NCI-H2227 (cell line): ENCODE measurements around the gene GP2.
A peak's percentile ranks its signal among the peaks of the same experiment; 100 is the strongest.

Source experiments
- DNase-seq: peaks from one replicate; lab custom pipeline; 2025; ENCODE audit not compliant: unreplicated experiment; lab: John Stamatoyannopoulos, UW

The GP2 gene

DNA sequence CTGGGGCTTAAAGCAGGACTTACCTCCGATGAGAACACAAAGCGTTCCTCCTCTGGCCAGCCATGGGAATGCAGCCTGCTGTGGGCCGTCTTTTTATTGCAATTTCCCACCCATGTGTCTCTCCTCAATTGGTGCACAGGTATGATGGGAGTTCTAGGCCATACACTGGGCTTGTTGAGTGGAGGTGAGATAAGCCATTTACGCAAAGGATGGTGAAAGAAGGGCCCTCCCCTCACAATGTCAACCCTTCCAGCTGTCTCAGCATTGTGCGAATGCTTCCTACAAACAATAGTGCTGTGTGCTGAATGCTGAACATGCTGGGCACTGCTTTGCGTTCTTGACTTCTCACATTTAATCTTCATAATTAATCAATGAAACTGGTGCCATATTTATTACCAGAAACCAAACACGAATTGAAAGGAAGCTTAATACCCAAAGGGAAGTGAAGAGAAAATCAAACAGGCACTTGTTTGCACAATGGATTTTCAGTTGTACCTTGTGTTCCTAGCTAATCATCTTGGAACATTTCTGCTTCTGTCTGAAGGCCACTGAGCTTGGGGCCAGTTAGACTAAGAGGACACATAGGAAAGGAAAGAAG lies at the start of gene GP2:
Gene GP2, minus strand, starts transcription at position 70 of the 598 bp plus-strand sequence. CDS start 1,082 bp downstream, outside the sequence.
- no peak for DNase-seq

DNA sequence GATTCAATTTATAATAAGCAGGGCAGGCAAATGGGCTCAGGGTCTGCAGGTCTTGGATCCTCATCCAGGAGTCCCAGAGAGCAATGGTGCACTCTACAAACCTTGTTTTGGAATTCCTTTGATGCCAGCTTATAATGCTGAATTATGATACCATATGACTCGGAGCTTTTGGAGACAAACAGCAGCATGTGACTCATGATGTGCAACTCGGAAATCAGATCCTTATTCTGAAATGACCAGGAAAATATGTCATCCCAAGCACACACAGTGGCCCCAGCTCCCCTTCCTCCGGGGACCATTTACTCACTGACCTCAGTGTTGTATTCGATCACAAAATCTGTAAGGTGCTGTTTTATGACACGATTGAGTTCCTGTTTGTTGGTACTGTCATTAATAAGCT lies 45.4 kb upstream of the GP2 start:
- DNase-seq: no peak

DNA sequence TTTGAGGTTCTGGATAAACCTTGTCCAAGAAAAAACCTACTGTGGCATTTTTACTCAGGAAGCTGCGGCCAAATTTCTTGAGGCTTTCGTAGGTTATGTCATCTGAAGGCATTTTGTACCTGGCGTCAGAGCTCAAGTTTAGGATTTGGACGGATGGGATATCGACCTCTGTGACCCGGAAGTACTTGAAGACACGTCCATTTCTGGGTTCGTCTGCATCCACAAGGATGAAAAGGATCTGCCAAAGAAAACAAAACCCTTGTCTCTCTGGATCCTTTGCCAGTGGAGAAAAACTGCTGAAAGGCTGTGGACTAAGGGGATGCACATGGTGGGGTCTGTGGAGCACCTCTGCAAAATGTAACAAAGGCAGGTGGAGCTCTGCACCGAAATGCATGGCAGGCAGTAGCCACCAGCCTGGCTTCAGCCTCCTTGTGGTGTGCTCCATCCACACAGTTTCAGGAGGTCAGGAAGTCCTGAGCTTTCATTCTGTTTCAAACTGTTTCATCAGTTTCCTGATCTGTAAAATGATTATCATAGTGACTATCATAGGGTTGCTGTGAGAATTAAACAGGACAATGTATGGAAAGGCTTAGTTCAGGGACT lies 42.2 kb upstream of the GP2 start:
- no peak for DNase-seq

DNA sequence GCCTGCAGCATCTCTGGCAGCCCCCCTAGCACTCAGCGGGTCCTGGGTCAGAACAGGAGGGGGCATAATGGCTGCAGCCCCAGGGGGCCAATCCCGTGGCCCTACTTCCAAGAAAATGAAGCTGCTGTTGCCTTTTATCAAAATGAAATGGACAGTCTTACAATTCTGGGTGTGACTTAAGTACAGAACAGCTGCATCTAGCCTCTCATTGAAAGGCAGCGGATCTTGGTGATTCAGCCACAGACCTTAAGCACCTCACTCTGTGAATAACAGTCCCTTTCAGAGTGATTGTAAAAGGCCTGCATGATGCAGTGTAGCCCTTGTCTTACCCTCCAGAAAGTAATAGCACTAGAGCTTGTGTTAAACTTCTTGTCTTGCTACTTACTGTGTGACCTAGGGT lies 36.7 kb upstream of the GP2 start:
- no peak for DNase-seq

DNA sequence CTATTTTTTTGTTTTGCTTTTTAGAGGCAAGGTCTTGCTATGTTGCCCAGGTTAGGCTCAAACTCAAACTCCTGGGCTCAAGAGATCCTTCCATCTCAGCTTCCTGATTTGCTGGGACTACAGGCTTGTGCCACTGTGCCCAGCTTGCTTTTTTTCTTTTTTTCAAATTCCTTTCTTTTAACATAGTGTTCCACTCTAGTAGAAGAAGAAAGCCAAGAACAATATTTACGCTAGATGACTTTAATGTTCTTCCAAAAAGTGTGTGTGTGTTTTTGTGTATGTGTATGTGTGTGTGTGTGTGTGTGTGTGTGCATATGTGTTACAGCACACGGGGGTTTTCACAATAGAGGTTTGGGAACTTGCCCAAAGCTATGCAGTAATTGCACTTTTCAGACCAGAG lies 35.9 kb upstream of the GP2 start:
- DNase-seq: no peak

DNA sequence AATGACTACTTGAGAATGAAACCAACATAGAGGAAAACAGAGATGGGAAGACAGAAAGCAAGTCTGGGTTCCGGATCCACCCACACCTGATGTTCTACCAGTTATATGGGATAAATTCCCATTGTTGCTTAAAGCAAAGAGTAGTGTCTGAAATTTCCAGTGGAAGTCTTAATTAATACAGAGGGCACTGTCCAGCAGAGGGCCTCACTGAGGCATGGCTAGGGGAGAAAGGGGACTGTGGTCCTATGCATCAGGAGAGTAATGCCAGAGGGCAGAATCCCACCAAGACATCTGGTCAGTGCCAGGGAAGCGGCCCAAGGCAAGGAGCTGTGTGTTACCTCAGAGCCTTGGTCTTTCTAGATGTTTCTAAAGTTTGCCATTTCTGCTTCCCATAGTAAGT lies 32.7 kb upstream of the GP2 start:
- DNase-seq: no peak

DNA sequence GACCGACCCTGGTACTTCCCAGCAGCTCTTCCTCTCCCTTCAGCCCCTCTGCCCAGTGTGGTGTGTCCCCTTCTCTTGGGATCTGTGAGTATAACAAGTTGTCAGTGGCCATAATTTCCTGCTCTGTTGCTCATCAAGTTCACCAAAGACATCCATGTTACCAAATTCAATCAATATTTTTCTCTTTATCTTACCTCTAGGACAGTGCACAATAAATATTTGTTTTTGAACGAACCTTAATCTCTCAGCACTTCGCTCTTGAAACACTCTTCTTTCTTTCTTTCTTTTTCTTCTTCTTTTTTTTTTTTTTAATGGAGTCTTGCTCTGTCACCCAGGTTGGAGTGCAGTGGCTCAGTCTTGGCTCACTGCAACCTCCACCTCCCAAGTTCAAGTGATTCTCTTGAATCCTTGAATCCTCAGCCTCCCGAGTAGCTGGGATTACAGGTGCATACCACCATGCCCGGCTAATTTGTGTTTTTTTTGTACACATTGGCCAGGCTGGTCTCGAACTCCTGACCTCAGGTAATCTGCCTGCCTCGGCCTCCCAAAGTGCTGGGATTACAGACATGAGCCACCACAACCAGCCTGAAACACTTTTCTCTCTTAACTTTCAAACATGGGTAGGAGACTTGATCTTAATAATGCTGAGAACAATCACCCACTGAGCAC lies 27.9 kb upstream of the GP2 start:
- DNase-seq: no peak

DNA sequence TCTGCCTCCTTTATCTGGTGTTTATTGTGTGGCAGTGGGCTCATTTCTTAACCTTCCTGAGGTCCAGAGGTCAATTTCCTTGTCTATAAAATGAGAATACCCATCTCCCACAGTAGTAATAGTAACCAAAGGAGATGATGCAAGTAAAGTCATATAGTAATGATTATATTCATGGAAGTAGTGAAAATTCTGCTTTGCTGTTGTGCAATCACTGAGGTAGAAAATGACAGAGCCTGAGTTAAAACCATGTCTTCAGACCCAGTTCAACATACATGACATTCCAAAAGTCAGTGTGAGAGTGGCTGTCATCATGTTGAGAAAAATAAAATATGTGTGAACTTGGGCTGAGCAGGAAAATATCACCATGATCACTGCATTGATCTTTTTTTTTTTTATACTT lies 26.1 kb upstream of the GP2 start:
- no peak for DNase-seq

DNA sequence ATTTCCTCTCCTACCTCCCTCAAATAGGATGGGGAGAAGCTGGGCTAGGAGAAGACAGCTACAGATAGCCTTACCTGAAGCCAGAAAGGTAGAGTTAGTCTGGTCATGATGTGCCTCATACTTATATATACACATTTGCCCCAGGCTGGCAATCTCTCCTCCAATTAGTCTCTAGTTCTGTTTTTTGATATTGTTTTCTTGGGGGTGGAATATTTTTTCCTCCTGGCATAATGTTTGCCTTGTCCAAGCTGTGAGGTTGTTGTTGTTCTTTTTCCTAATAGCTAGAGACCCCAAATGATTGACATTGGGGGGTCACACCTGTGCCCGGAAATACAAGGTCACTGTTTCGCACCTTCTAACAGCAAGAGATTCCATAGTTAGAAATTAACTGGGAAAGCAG lies 25.3 kb upstream of the GP2 start, which contains the start of gene UMOD:
Gene UMOD, minus strand, starts transcription at position 101 of the 400 bp plus-strand sequence. CDS start 1,978 bp downstream, outside the sequence.
- no peak for DNase-seq

DNA sequence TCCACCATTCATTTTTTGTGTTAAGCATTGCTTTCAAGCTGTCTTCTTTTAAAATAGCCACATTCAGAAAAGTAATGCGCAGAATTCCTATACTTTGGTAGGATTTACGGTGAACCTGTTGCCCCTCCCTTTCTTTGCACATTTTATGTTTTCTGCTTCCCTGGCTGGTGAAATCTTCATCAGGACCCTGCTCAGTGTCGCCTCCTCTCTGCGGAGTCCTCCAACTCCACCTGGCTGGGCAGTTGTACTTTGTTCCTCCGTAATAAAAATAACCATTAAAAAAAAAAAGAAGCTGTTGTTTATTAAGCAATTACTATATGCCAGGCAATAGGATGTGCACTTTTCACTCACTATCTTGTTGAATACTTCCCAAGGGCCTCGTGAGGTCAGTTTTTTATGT lies 22.3 kb upstream of the GP2 start:
- DNase-seq: no peak

DNA sequence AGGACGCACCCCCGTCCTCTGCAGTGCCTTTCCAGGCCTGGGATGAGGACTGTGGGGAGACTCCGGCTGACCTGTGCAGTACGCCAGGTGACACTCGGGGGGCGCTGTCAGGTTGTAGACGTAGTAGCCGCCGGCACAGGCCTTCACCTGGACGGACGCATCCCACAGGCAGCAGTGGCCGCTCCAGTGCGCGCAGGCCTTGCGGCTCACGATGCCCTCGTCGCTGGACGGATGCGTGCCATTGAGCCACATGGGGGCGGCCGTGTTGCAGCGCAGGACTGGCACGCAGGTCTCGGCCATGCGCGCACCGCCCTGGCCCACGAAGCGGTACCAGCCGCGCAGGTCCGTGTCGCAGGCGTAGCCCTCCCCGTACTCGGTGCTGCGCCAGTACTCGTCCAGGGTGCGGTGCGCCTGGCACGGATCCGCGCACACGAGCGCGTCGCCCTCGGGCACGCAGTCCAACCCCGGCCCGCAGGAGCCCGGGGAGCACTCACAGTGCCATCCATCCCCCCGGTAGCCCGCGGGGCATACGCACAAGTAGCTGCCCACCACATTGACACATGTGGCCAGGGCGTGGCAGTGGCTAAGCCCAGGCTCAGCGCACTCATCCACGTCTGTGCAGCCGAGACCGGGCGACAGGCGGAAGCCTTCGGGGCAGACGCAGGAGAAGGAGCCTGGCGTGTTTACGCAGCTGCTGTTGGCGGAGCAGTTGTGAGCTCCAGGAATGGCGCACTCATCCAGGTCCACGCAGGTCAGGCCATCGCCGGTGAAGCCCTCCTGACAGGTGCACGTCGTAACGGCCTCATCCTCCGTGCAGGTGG lies 21.3 kb upstream of the GP2 start:
- DNase-seq: peak; percentile 12

DNA sequence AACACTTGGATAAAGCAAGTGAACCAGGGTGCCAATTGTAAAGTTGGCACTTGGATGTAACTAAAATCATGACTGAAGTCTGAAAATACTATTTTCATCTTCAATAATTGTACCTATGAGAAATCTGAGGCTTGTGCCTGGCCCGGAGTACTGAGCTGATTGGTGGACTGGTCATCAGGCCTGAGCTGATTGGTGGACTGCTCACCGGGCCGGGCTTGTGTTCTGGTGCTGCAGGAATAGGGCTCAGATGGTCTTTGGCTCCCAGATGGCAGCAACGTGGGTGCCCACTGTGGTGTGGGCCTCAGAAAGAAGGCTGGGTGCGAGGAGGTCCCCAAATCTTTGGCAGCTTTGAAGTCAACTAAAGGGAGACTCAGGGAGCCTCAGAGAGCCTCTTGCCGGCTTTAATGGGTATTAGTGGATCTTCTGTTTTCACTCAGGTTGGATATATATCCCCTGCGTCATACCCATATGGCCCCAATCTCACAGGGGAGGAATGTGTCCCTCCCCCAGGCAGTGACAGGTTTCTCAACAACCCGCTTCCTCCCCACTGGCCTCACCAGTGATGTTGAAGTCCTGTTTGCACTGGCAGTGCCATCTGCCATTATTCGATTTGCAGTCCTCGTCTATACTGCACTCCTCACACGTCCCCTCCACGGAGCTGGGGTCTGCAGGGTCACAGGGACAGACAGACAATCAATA lies 20.5 kb upstream of the GP2 start:
- DNase-seq: no peak

DNA sequence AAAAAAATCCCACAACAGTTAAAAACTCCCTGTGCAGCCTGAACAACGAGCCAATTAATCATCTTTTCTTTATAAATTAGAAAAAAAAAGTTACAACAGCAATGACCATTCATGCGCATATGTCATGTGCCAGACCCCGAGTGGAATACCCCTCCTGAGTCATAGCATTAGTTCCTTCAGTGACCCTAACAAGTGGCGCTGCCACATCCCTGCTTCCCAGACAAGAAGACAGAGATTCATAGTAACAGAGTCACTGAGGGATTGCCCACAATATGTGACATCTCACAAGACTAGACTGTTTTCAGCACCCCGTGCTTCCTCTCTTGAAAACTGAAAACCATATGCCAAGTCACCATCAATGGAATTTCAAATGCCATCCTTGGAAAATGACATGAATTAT lies 17.3 kb upstream of the GP2 start:
- DNase-seq: no peak

DNA sequence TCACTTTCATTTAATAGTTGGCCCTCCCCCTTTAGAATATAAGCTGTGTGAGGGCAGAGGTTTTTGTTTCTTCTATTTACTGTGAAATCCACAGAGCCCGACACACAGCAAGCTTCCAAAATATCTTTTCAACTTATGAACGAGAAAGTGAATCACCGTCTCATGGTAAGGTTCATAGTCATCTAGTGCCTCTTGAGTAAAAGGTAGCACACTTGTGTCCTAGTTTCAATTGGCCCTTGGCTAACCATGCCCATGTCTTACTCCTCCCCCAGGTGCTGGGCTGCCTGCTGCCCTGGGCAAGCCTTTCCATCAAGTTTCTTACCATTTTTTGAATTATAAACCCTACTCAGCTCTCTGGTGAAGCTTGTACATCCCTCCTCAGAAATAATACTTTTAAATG lies 12.4 kb upstream of the GP2 start:
- DNase-seq: no peak

DNA sequence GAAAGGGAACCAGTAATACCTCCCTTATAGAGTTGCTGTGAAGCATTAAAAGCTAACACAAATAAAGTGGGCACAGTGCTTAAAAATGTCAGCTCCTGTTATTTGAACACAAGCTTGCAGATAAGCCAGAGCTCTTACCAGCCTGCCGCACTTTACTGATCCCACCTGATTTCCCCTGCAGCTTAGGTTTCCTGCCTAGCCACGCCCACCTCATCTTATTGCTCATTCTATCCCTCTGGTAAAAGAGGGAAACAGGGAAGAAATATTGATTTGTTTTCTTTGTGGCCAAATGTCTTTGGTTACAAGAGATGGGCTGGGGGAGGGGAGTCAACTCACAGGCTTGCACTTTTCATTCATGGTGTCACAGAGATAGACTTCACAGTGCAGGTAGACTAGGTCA lies 9.6 kb upstream of the GP2 start:
- DNase-seq: peak; percentile 12

DNA sequence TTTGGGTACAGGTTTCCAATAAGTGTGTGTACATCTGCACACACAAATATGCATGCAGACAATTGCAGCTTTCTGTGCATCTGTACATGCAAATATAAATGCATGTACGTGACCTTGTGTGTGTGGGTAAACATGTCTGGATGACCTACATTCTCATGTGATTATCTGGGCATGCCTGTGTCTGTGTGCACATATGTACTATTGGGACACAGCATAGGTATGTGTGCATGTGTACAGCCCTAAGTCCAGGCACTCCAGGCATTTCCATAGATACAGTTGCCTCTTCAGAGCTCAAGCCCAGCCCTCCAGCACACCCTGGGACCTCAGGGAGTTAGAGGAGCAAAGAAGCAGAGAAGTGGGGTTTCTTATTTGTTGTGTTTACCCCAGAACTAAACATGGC lies 7.1 kb upstream of the GP2 start:
- DNase-seq: no peak

DNA sequence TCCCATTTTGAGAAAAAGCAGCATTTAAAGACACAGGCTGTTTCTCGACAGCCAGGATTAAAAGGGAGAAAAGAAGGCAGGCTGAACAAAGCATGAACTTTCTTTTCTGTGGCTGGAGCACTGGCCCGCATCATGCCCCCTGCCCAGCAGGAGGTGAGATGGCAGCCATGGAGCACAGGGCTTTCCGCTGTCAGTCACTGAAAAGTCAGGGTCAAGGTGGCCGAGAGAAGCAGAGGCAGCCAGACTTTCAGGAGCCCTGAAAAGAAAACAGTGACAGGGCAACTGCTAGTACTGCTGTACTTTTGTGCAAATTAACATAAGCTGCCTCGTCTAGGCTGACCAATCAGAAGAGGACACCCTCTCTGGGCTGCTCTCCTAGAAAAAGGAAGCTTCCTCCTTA lies 5.8 kb upstream of the GP2 start:
- no peak for DNase-seq

DNA sequence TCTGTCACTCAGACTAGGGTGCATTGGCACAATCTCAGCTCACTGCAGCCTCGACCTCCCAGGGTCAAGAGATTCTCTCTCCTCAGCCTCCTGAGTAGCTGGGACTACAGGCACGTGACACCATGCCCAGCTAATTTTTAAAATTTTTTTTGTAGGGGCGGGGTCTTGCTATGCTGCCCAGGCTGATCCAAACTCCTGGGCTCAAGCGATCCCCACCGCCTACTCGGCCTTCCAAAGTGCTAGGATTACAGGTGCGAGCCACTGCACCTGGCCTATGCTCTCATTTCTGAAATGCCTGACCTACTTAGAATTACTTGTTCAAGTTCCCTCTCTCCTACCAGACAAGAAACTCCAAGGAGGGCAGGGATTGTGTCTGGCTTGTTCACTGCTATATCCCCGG lies 5.1 kb upstream of the GP2 start:
- DNase-seq: no peak

DNA sequence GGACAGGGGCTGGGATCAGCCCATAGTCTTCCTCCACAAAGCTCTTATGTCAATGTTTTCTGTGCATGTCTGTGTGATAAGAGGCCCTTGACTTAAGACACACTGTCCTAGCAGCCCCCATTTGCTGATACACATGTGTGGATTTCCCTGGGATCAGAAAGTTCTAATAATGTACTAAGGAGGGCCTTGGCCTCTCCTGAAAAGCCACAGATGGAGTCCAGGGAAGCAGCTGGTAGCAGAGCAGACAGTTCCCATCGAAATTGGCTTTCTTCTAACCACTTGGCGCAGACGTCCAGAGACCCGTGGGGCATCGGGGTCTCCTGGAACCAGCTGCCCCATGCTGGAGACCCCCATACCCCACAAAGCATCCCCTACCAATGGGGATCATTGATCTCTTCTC lies 4.3 kb upstream of the GP2 start:
- DNase-seq: no peak

DNA sequence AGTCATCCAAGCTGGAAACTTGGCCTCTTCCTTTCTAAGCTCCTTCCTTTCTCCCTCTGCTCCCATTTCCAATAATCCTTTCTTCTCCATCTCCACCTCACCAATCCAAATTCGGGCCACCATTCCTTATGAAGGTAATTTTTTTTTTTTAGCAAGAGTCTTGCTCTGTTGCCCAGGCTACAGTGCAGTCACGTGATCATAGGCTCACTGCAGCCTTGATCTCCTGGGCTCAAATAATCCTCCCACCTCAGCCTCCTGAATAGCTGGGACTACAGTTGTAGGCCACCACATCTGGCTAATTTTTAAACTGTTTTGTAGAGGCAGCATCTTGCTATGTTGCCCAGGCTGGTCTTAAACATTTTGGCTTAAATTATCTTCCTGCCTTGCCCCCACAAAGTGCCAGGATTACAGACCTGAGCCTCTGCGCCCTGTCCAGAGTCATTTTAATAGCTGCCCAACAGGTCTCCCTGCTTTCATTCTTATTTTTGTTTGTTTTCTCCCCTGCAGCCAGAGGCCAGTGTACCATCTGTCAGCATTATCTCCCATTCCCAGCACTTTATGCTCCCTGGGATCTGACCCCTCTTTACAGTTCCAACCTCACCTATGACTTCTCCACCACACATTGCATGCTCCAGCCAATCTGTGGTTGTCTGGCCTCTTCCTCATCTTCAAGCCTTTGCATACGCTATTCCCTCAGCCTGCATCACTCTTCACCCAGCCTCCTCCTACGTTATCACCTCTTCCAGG lies 2.3 kb upstream of the GP2 start:
- no peak for DNase-seq
